ENCODE measurements around the gene PDE4B.
"Not testable (repeated sequence)": the region's sequence is repeated elsewhere in the genome, so short reads cannot be mapped to it uniquely, and the experiment has no call there.

Gene PDE4B

GRCh38 chr1:65845535-65846060 lies 52.9 kb downstream of the PDE4B start:
- H3K4me1 ChIP-seq (ENCODE audit: control insufficient read depth in 1 of 2, insufficient read depth in 1 of 2, low read depth in 1 of 2, low read length in 1 of 2): no peaks in the 10 kb centered on the region
- TF ChIP-seq CTCF (IDR thresholded peaks at IDR 0.05): no peak
- no peak overlapping the region for H3K27ac ChIP-seq
- H3K9me3 ChIP-seq: no peaks in the 10 kb centered on the region
- H3K27me3 ChIP-seq: no peaks in the 10 kb centered on the region
- no peaks in the 10 kb centered on the region for H3K36me3 ChIP-seq
- no peak overlapping the region for H3K4me3 ChIP-seq (ENCODE audit: low read depth in 1 of 2, low read length in 1 of 2)

GRCh38 chr1:65846866-65847265 lies 54.2 kb downstream of the PDE4B start:
- TF ChIP-seq CTCF (IDR thresholded peaks at IDR 0.05): no peak

DNA sequence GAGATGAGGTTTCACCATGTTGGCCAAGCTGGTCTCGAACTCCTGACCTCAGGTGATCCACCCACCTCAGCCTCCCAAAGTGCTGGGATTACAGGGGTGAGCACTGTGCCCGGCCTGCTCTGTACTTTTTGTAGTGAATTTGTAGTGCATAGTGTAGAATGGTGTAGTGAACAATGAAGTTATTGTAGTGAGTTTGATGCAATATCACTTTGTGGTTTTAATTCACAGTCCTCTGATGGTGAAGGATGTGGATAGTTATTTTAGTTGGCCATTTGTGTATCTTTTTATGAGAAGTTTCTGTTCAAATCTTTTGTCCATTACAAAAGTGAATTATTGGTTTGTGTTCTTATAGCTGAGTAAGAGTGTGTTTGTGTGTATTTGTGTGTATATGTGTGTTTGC lies 57.6 kb downstream of the PDE4B start:
- no peaks in the 10 kb centered on the region for H3K27me3 ChIP-seq
- no peaks in the 10 kb centered on the region for H3K36me3 ChIP-seq
- H3K27ac ChIP-seq: no peak overlapping the region
- no peak for TF ChIP-seq CTCF (IDR thresholded peaks at IDR 0.05)
- H3K4me1 ChIP-seq (ENCODE audit: control insufficient read depth in 1 of 2, insufficient read depth in 1 of 2, low read depth in 1 of 2, low read length in 1 of 2): no peaks in the 10 kb centered on the region
- H3K4me3 ChIP-seq (ENCODE audit: low read depth in 1 of 2, low read length in 1 of 2): no peak overlapping the region
- no peaks in the 10 kb centered on the region for H3K9me3 ChIP-seq

More at GRCh38 chr1:65846866-65847265, 54.2 kb downstream of the PDE4B start:
- Histone ChIP-seq H3K27ac (no peak overlapping the region), H3K9me3 (no peaks in the 10 kb centered on the region), H3K36me3 (no peaks in the 10 kb centered on the region), H3K4me3 (ENCODE audit: low read depth in 1 of 2, low read length in 1 of 2) (no peak overlapping the region), H3K4me1 (ENCODE audit: control insufficient read depth in 1 of 2, insufficient read depth in 1 of 2, low read depth in 1 of 2, low read length in 1 of 2) (no peaks in the 10 kb centered on the region), H3K27me3 (no peaks in the 10 kb centered on the region)

DNA sequence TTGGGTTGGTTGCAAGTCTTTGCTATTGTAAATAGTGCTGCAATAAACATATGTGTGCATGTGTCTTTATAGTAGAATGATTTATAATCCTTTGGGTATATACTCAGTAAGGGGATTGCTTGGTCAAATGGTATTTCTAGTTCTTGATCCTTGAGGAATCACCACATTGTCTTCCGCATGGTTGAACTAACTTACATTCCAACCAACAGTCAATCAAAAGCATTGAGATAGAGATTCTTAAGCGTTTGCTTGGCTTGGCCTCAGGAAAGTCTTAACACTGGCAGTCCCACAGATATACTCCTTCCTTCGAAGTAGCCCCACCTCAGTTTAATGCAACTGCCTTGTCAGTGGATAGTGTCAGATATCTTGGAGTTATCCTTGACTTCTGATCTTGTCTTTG lies 63.9 kb downstream of the PDE4B start:
- not testable (repeated sequence) for H3K9me3 ChIP-seq; H3K27ac ChIP-seq; H3K4me1 ChIP-seq (ENCODE audit: control insufficient read depth in 1 of 2, insufficient read depth in 1 of 2, low read depth in 1 of 2, low read length in 1 of 2); H3K27me3 ChIP-seq; H3K4me3 ChIP-seq (ENCODE audit: low read depth in 1 of 2, low read length in 1 of 2); H3K36me3 ChIP-seq

DNA sequence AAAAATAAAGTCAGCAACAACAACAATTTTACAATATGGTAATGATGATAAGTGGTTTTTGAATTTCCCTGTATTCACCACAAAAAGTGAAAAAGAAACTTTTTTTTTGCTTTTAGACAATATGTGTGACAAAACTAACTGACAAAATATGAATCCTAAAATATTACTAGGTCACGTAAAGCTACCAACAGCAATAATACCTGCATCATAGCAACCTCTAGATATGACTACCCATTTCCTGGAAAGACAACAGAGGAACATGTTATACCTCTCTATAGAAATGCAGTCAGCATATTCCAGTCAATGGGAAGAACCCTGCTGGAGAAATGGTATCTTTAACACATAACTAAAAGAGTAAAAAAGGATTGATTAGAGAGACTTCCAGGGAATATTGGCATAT lies 73.7 kb downstream of the PDE4B start:
- H3K4me1 ChIP-seq (ENCODE audit: control insufficient read depth in 1 of 2, insufficient read depth in 1 of 2, low read depth in 1 of 2, low read length in 1 of 2): no peaks in the 10 kb centered on the region
- no peaks in the 10 kb centered on the region for H3K36me3 ChIP-seq
- no peaks in the 10 kb centered on the region for H3K9me3 ChIP-seq
- no peak for TF ChIP-seq CTCF (IDR thresholded peaks at IDR 0.05)
- no peak overlapping the region for H3K27ac ChIP-seq
- H3K4me3 ChIP-seq (ENCODE audit: low read depth in 1 of 2, low read length in 1 of 2): no peak overlapping the region
- no peaks in the 10 kb centered on the region for H3K27me3 ChIP-seq

DNA sequence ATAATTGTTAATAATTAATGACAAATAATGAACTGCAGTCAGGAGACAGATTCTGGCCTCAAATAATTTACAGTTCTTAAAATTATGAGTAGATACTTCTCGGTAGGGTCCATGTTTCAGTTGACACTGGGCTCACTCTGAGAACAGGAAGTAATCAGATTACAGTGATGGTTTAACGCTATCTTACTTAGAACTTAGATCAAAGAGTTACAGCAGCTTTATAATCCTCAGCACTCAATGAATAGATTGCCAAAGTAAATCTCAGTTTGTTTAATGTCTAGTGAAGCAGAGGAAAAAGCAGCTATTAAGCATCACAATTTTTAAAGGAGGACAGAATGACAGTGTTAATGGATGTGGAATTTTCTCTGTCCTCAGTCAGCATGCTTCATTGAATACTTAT lies 79.6 kb downstream of the PDE4B start:
- no peaks in the 10 kb centered on the region for H3K9me3 ChIP-seq

DNA sequence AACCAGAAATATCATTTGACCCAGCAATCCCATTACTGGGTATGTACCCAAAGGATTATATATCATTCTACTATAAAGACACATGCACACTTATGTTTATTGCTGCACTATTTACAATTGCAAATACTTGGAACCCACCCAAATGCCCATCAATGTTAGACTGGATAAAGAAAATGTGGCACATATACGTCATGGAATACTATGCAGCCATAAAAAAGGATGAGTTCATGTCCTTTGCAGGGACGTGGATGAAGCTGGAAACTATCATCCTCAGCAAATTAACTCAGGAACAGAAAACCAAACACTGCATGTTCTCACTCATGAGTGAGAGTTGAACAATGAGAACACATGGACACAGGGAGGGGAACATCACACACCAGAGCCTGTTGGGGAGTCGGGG lies 85.6 kb downstream of the PDE4B start:
- not testable (repeated sequence) for H3K27ac ChIP-seq; H3K4me1 ChIP-seq (ENCODE audit: control insufficient read depth in 1 of 2, insufficient read depth in 1 of 2, low read depth in 1 of 2, low read length in 1 of 2); H3K36me3 ChIP-seq; H3K4me3 ChIP-seq (ENCODE audit: low read depth in 1 of 2, low read length in 1 of 2); H3K9me3 ChIP-seq; H3K27me3 ChIP-seq

More for the DNA sequence above, 79.6 kb downstream of the PDE4B start:
- TF ChIP-seq CTCF (IDR thresholded peaks at IDR 0.05): no peak
- Histone ChIP-seq H3K4me3 (ENCODE audit: low read depth in 1 of 2, low read length in 1 of 2) (no peak overlapping the region), H3K27me3 (no peaks in the 10 kb centered on the region), H3K27ac (no peak overlapping the region), H3K4me1 (ENCODE audit: control insufficient read depth in 1 of 2, insufficient read depth in 1 of 2, low read depth in 1 of 2, low read length in 1 of 2) (no peaks in the 10 kb centered on the region), H3K36me3 (no peaks in the 10 kb centered on the region)

Data from neutrophil (primary cell).